T-helper 17 cell (primary cell): ENCODE data around the gene LNPK. TPM values are rescaled to one million over a fixed set of nuclear protein-coding genes. Genes with fewer than 3 reads are reported as not detected.

Experiments used
- ATAC-seq: fragments of 150-1000 bp; cut with Tn5 transposase; 2 replicates; pipeline ENCODE4 v1.10.0; 2021; ENCODE audit warnings: mild to moderate bottlenecking, moderate library complexity
- DNase-seq, 3 donors: peaks; one replicate each; pipeline versions ENCODE4 v3.0.0 to v3.0.0-alpha.2; 2020 to 2021
- H3K9me3 ChIP-seq: one replicate; pipeline ENCODE4 v1.7.0; 2013; ENCODE audit warnings: low read length, mild to moderate bottlenecking; ENCODE audit not compliant: control insufficient read depth, poor library complexity, severe bottlenecking
- H3K27ac Mint-ChIP-seq: one replicate; pipeline ENCODE4 v1.8.0; 2022; ENCODE audit warnings: mild to moderate bottlenecking, moderate library complexity, mixed read lengths
- H3K27me3 Mint-ChIP-seq: one replicate; pipeline ENCODE4 v1.8.0; 2022; ENCODE audit warnings: mixed read lengths
- H3K36me3 Mint-ChIP-seq: one replicate; pipeline ENCODE4 v1.8.0; 2022; ENCODE audit warnings: low read depth, mixed read lengths
- H3K4me1 Mint-ChIP-seq: one replicate; pipeline ENCODE4 v1.8.0; 2022; ENCODE audit warnings: mild to moderate bottlenecking, mixed read lengths
- H3K4me3 Mint-ChIP-seq: one replicate; pipeline ENCODE4 v1.8.0; 2022; ENCODE audit warnings: mild to moderate bottlenecking, moderate library complexity, mixed read lengths
- total RNA-seq, 4 donors: library from RNA in 2 of 4; stranded (reverse) in 2 of 4; gene quantifications; one replicate each; pipeline ENCODE4 v1.2.3 and lab custom pipeline; 2022 to 2026

Gene LNPK
- total RNA-seq, 2 donors from 2014 or later = 14.9 to 21.0 TPM

DNA sequence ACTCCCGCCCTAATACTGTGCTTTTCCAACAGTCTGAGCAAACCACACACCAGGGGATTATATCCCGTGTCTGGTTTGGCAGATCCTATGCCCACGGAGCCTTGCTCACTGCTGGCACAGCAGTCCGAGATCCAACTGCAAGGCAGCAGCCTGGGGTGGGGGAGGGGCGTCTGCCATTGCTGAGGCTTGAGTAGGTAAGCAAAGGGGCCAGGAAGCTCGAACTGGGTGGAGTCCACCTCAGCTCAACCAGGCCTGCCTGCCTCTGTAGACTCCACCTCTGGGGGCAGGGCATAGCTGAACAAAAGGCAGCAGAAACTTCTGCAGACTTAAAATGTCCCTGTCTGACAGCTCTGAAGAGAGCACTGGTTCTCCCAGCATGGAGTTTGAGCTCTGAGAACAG is 44.2 kb downstream of the LNPK start:
- ATAC-seq = no peak
- Mint-ChIP-seq H3K4me3 (no peak overlapping the region), H3K27me3 (no peaks in the 10 kb centered on the region), H3K27ac (no peak overlapping the region), H3K36me3 (peaks cover 12% of the 10 kb centered on the region), H3K4me1 (peaks cover 3% of the 10 kb centered on the region)
- DNase-seq = no peak
- no peaks in the 10 kb centered on the region for H3K9me3 ChIP-seq

DNA sequence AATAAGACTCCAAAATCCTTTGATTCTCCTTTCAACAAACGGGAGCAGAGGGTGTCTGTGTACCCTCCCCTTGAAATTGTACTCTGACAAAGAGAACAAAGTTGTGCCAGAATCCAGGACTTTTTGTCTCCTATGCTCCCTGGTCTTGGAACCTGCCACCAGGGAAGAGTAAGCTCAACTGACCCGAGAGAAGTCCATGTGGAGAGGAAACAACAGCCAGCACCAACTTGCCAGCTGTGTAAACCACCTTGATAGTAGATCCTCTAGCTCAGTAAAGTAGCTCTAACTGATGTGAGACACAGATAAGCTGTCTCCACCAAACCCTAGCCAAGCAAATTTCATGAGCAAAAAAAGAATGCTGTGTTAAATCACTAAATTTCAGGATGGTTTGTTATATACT is 46.9 kb downstream of the LNPK start:
- Mint-ChIP-seq H3K4me1 (no peaks in the 10 kb centered on the region), H3K4me3 (no peak overlapping the region), H3K36me3 (peaks cover 11% of the 10 kb centered on the region), H3K27ac (no peak overlapping the region), H3K27me3 (no peaks in the 10 kb centered on the region)
- DNase-seq (no peak), ATAC-seq (no peak)
- no peaks in the 10 kb centered on the region for H3K9me3 ChIP-seq

- no peaks in the 10 kb centered on the region for H3K9me3 ChIP-seq
- H3K27me3 Mint-ChIP-seq = no peaks in the 10 kb centered on the region
- DNase-seq = no peak
- no peaks in the 10 kb centered on the region for H3K36me3 Mint-ChIP-seq
- no peak for ATAC-seq
- no peak overlapping the region for H3K27ac Mint-ChIP-seq
- H3K4me3 Mint-ChIP-seq = no peak overlapping the region
- no peaks in the 10 kb centered on the region for H3K4me1 Mint-ChIP-seq
Observed at GRCh38 chr2:175950512-175950911, 51.6 kb downstream of the LNPK start.

DNA sequence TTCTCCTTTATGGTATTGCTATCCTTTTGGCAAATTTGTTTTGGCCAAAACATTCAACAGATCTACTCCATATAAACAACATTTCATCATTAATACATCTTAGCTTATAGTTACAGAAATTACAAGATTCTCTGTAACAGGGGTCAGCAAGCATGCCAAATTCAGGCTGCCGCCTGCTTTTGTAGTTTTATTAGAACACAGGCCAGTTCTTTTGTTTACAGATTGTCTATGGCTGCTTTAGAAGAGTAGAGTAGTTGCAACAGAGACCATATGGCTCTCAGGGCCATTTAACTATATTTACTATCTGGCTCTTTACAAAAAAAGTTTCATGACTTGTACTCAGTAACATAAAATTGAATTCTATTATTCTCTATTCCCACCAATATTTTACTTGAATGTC is 53.9 kb downstream of the LNPK start:
- H3K9me3 ChIP-seq = no peaks in the 10 kb centered on the region
- ATAC-seq (no peak), DNase-seq (no peak)
- Mint-ChIP-seq H3K36me3 (no peaks in the 10 kb centered on the region), H3K4me3 (no peak overlapping the region), H3K4me1 (no peaks in the 10 kb centered on the region), H3K27ac (no peak overlapping the region), H3K27me3 (no peaks in the 10 kb centered on the region)

DNA sequence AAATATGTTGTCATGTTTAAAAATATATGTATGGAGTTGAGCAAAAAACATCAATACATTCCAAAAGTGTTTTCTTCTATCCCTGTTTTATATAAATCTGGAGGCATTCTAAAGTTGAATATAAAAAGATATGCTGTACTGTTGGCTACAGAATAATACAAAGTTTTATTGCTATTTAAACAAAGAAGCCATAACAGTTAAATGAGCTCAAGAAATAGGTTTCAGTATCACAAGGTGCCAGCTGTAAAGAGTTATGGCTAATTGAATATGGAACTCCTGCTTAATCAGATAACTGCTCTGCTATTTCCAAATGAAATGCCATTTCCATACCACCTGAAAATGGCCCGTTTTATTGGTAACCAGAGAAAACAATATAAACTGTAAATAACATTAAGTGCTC is 55.0 kb downstream of the LNPK start:
- DNase-seq (no peak), ATAC-seq (no peak)
- H3K4me1 Mint-ChIP-seq = no peaks in the 10 kb centered on the region
- no peaks in the 10 kb centered on the region for H3K27me3 Mint-ChIP-seq
- no peak overlapping the region for H3K27ac Mint-ChIP-seq
- no peaks in the 10 kb centered on the region for H3K36me3 Mint-ChIP-seq
- H3K9me3 ChIP-seq = no peaks in the 10 kb centered on the region
- H3K4me3 Mint-ChIP-seq = no peak overlapping the region

GRCh38 chr2:175941699-175942098 is 60.4 kb downstream of the LNPK start:
- DNase-seq = no peak
- no peak overlapping the region for H3K4me3 Mint-ChIP-seq
- no peaks in the 10 kb centered on the region for H3K4me1 Mint-ChIP-seq
- ATAC-seq = no peak
- no peaks in the 10 kb centered on the region for H3K9me3 ChIP-seq
- no peak overlapping the region for H3K27ac Mint-ChIP-seq
- peaks cover 4% of the 10 kb centered on the region for H3K36me3 Mint-ChIP-seq
- no peaks in the 10 kb centered on the region for H3K27me3 Mint-ChIP-seq

- Mint-ChIP-seq H3K27ac (no peak overlapping the region), H3K4me3 (no peak overlapping the region), H3K36me3 (peaks cover 7% of the 10 kb centered on the region), H3K27me3 (no peaks in the 10 kb centered on the region), H3K4me1 (no peaks in the 10 kb centered on the region)
- no peak for ATAC-seq
- H3K9me3 ChIP-seq = no peaks in the 10 kb centered on the region
- DNase-seq = no peak
Observed at GRCh38 chr2:175937216-175937615, 64.9 kb downstream of the LNPK start.

DNA sequence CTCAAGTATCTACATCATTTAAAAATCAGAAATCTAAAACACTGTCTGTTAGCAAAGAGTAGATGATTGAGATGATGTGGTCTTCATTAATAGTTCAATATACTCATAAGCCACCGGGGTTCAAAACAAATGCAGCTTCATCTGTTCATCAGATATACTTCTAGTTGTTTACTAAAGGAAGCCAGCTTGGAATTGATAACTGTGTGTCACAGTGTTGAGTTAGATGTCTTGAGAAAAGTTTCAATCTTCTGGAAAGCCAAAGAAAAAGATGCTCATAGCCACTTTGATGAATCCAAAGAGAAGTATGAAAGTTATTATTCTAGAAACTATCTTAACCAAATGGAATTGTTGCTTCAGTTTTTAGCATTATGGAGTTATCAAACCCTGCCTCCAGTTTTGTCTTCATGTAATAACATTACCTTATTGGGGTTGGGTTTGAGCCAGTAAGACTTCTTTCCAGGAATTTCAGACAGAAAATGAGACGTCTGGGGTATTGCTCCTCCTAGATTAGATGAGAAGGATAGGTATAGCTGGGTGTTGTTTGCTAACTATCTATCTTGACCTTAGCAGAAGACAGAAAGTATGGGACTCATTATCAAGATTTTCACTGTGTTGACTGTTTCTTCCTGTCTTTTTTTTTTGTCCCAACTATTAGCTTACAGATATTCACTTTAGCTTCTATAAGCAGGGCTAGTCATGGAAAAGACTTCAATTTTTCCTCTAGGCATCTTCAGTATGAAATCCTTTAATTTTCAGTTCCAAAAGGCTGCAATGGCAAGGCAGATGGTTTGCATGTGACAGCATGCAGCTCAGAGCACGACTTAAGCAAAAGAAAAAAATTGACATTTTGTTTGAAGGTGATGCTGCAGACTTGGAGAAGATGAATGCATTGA is 66.5 kb downstream of the LNPK start:
- ATAC-seq = no peak
- no peak overlapping the region for H3K27ac Mint-ChIP-seq
- no peaks in the 10 kb centered on the region for H3K9me3 ChIP-seq
- no peak overlapping the region for H3K4me3 Mint-ChIP-seq
- no peaks in the 10 kb centered on the region for H3K4me1 Mint-ChIP-seq
- no peak for DNase-seq
- no peaks in the 10 kb centered on the region for H3K27me3 Mint-ChIP-seq
- peaks cover 7% of the 10 kb centered on the region for H3K36me3 Mint-ChIP-seq

DNA sequence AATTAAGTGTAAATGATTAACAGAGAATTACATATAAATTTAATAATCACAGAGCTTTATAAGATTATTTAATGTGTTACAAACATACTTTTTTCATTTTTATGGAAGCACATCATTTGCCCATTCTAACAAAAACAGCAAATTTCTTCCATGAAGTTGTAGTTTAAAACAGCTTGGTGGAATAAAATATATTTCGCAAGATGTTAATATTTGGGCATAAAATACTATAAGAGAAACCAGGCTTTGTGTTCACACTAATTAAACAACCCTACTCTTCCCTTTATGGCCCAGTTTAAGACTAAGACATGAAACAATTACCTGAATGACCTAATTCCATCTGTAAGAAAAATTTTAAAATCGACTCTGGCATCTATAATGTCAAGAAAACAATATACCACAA is 69.4 kb downstream of the LNPK start:
- no peak for DNase-seq
- no peaks in the 10 kb centered on the region for H3K9me3 ChIP-seq
- no peaks in the 10 kb centered on the region for H3K27me3 Mint-ChIP-seq
- peaks cover 5% of the 10 kb centered on the region for H3K36me3 Mint-ChIP-seq
- no peak for ATAC-seq
- H3K4me3 Mint-ChIP-seq = no peak overlapping the region
- no peaks in the 10 kb centered on the region for H3K4me1 Mint-ChIP-seq
- no peak overlapping the region for H3K27ac Mint-ChIP-seq

GRCh38 chr2:175931805-175932204 is 70.3 kb downstream of the LNPK start:
- H3K36me3 Mint-ChIP-seq = peaks cover 9% of the 10 kb centered on the region

GRCh38 chr2:175930504-175930903 is 71.6 kb downstream of the LNPK start:
- Mint-ChIP-seq H3K36me3 (peaks cover 8% of the 10 kb centered on the region), H3K27me3 (no peaks in the 10 kb centered on the region), H3K4me1 (no peaks in the 10 kb centered on the region), H3K4me3 (no peak overlapping the region), H3K27ac (no peak overlapping the region)
- ATAC-seq = no peak
- H3K9me3 ChIP-seq = no peaks in the 10 kb centered on the region
- no peak for DNase-seq

More at GRCh38 chr2:175931805-175932204, 70.3 kb downstream of the LNPK start:
- H3K4me3 Mint-ChIP-seq = no peak overlapping the region
- no peaks in the 10 kb centered on the region for H3K9me3 ChIP-seq
- no peak for DNase-seq
- no peaks in the 10 kb centered on the region for H3K4me1 Mint-ChIP-seq
- H3K27me3 Mint-ChIP-seq = no peaks in the 10 kb centered on the region
- no peak overlapping the region for H3K27ac Mint-ChIP-seq
- ATAC-seq = no peak

DNA sequence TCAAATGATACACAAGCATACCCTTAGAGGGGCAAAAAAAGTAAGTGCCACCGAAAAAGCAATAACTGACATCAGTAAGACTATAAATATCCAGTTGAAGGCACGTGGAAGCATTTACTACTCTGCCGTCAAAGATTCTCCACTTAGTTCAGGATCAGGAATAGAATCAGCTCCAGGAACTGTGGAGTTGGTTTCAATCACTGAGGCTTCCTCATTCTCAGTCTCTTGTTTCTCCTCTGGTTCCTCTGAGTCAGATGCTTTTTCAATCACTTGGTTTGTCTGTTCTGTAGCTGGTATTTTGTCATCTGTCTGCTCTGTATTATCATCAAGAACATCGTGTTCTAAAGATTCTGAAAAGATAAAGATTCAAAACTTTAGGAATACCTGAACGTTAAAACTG is 72.2 kb downstream of the LNPK start:
- H3K4me1 Mint-ChIP-seq = no peaks in the 10 kb centered on the region
- H3K4me3 Mint-ChIP-seq = no peak overlapping the region
- DNase-seq (no peak), ATAC-seq (no peak)
- H3K27me3 Mint-ChIP-seq = no peaks in the 10 kb centered on the region
- no peak overlapping the region for H3K27ac Mint-ChIP-seq
- no peaks in the 10 kb centered on the region for H3K9me3 ChIP-seq
- peaks cover 8% of the 10 kb centered on the region for H3K36me3 Mint-ChIP-seq

DNA sequence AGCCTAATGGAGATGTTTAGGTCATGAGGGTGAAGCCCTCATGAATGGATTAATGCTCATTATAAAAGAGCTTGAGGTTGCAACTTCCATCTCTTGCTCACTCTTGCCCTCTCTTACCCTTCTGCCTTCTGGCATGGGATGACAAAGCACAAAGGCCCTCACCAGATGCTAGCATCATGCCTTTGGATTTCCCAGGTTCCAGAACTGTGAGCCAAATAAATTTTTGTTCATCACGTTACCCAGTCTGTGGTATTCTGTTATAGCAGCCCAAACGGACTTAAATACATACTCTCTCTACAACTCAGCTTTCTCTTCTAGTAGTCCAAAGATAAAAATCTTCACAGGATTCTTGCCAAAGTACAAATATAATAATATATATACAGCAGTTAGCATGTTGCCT is 75.8 kb downstream of the LNPK start:
- no peaks in the 10 kb centered on the region for H3K9me3 ChIP-seq
- no peak for ATAC-seq
- Mint-ChIP-seq H3K27ac (no peak overlapping the region), H3K36me3 (peaks cover 8% of the 10 kb centered on the region), H3K27me3 (no peaks in the 10 kb centered on the region), H3K4me1 (no peaks in the 10 kb centered on the region), H3K4me3 (no peak overlapping the region)
- DNase-seq = no peak

DNA sequence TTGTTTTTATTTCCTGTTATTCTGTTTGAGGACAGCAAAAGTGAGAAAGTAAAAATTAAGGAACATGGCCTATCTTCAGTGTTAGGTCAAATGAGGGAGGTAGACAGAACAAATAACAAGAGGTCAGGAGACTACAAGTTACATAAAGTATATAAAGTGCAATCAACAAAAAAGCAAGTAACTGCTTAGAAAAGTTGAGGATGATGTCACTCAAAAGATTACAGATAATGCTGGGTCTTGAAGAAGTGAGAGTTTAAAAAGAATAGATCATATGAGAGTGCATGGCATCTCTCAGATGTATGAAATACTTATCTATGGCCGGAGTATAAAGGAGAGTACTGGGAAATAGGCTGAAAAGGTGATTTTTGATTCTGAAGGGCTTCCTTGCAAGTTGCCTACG is 79.9 kb downstream of the LNPK start:
- Mint-ChIP-seq H3K36me3 (peaks cover 4% of the 10 kb centered on the region), H3K27me3 (peaks cover under 1% of the 10 kb centered on the region), H3K27ac (no peak overlapping the region), H3K4me3 (no peak overlapping the region), H3K4me1 (peaks cover 1% of the 10 kb centered on the region)
- ATAC-seq (no peak), DNase-seq (no peak)
- H3K9me3 ChIP-seq = no peaks in the 10 kb centered on the region
